OCI-LY7 (cell line): ENCODE measurements around the gene PAXX. TPM values are rescaled to one million over a fixed set of nuclear protein-coding genes. Genes with fewer than 3 reads are reported as not detected.

Experiments used
- BruUV-seq: library from RNA; stranded (reverse); fragments of 400-500 nt; replicated peaks from 2 replicates; lab custom pipeline; 2021; lab: Mats Ljungman, UMichigan
- CTCF ChIA-PET: fragments of 300-600 bp; sonication (Branson Sonifier 250); formaldehyde crosslinking; loops from one replicate; lab custom pipeline; 2022; ENCODE audit warnings: antibody characterized with exemption; ENCODE audit not compliant: unreplicated experiment; lab: Charles Lee
- POLR2A ChIA-PET: fragments of 300-600 bp; sonication (Branson Sonifier 250); formaldehyde crosslinking; loops from one replicate; lab custom pipeline; 2022; ENCODE audit warnings: antibody characterized with exemption; lab: Charles Lee
- DNase-seq: peaks from one replicate; pipeline ENCODE4 v3.0.0-alpha.2; 2015; ENCODE audit warnings: low spot score
- H2AFZ ChIP-seq: fragments of 200-600 bp; sonication (generic), shearing (Covaris generic); 2 replicates; pipeline ENCODE4 v1.6.1; 2014; ENCODE audit warnings: mild to moderate bottlenecking, antibody characterized with exemption, low read length, moderate library complexity
- H3K27ac ChIP-seq: fragments of 200-600 bp; sonication (generic); 2 replicates; pipeline ENCODE4 v1.5.1; 2014; ENCODE audit warnings: mixed run types, low read depth, mild to moderate bottlenecking, moderate library complexity, low read length, inconsistent platforms; ENCODE audit not compliant: poor library complexity, severe bottlenecking
- H3K36me3 ChIP-seq: fragments of 200-600 bp; sonication (generic); 2 replicates; pipeline ENCODE4 v1.6.1; 2014; ENCODE audit warnings: mild to moderate bottlenecking, antibody characterized with exemption, low read length, moderate library complexity, mixed read lengths; ENCODE audit not compliant: insufficient read depth
- H3K4me1 ChIP-seq: fragments of 200-600 bp; sonication (generic); 2 replicates; pipeline ENCODE4 v1.5.1; 2014; ENCODE audit warnings: mild to moderate bottlenecking, low read length; ENCODE audit not compliant: insufficient read depth, poor library complexity, severe bottlenecking
- H3K4me2 ChIP-seq: fragments of 200-600 bp; sonication (generic); 2 replicates; pipeline ENCODE4 v1.6.1; 2014; ENCODE audit warnings: mild to moderate bottlenecking, low read length
- H3K4me3 ChIP-seq: fragments of 200-600 bp; sonication (generic); 2 replicates; pipeline ENCODE4 v1.5.1; 2014; ENCODE audit warnings: mild to moderate bottlenecking, low read depth, low read length; ENCODE audit not compliant: poor library complexity, severe bottlenecking
- H3K79me2 ChIP-seq: fragments of 200-600 bp; sonication (generic); 2 replicates; pipeline ENCODE4 v1.6.1; 2016; ENCODE audit warnings: low read depth, mild to moderate bottlenecking, low read length, moderate library complexity, mixed read lengths; ENCODE audit not compliant: insufficient read depth
- H3K9me2 ChIP-seq: fragments of 200-600 bp; sonication (generic); 2 replicates; pipeline ENCODE4 v1.6.1; 2016; ENCODE audit warnings: mild to moderate bottlenecking, low read length, mixed read lengths; ENCODE audit not compliant: insufficient read depth
- H3K9me3 ChIP-seq: fragments of 200-600 bp; sonication (generic); 2 replicates; pipeline ENCODE4 v1.6.1; 2014; ENCODE audit warnings: mild to moderate bottlenecking, mixed run types, low read length, mixed read lengths
- H4K20me1 ChIP-seq: fragments of 200-600 bp; sonication (generic); 2 replicates; pipeline ENCODE4 v1.6.1; 2014; ENCODE audit warnings: mild to moderate bottlenecking, antibody characterized with exemption, low read length, moderate library complexity, mixed read lengths; ENCODE audit not compliant: insufficient read depth
- CTCF ChIP-seq: fragments of 200-600 bp; sonication (generic); conservative IDR thresholded peaks from 2 replicates; pipeline ENCODE4 v1.5.1; 2014; ENCODE audit warnings: mild to moderate bottlenecking, antibody characterized with exemption, low read length, moderate library complexity, mixed read lengths
- EZH2phosphoT487 ChIP-seq: fragments of 200-600 bp; sonication (generic); IDR thresholded peaks from 2 replicates; pipeline ENCODE4 v1.6.1; 2018; ENCODE audit warnings: low read depth, borderline replicate concordance, mild to moderate bottlenecking, mixed run types, antibody characterized with exemption, low read length, moderate library complexity, mixed read lengths
- intact Hi-C: fragments of 100-400 bp; cut with micrococcal nuclease; formaldehyde crosslinking; loops from one replicate; pipeline ENCODE4 v1.10.0; 2022; ENCODE audit not compliant: unreplicated experiment
- total RNA-seq, 2 experiments: library from RNA; depleted of rRNA in 1 of 2; stranded (reverse); fragments of >200 nt in 1 of 2; shearing (Covaris generic) in 1 of 2; gene quantifications; 2 replicates each; pipeline ENCODE4 v1.2.3, GENCODE V29; 2014 to 2022

Gene PAXX
- total RNA-seq, 2 experiments from 2014 or later: 45.7 to 63.5 TPM

GRCh38 chr9:137040568-137040967, 48.3 kb downstream of the PAXX start:
- Histone ChIP-seq H4K20me1 (0 out of 2 replicates have a peak, but pooled peaks cover 3% of the 10 kb centered on the region), H2AFZ (no peak overlapping the region), H3K79me2 (no peaks in the 10 kb centered on the region), H3K4me2 (no peak overlapping the region), H3K9me2 (no peaks in the 10 kb centered on the region), H3K9me3 (no peaks in the 10 kb centered on the region), H3K4me1 (no peaks in the 10 kb centered on the region), H3K36me3 (no peaks in the 10 kb centered on the region), H3K27ac (no peak overlapping the region), H3K4me3 (no peak overlapping the region)
- intact Hi-C loops: no loop called here
- POLR2A ChIA-PET: no interaction called here
- CTCF ChIA-PET: no interaction called here
- TF ChIP-seq EZH2phosphoT487 (no peak), CTCF (no peak)
- DNase-seq: no peak
- BruUV-seq: no TSS peak

- CTCF ChIA-PET: no interaction called here
- intact Hi-C loops: no loop called here
- no peak overlapping the region for H3K4me2 ChIP-seq
- H3K9me3 ChIP-seq: no peaks in the 10 kb centered on the region
- no peaks in the 10 kb centered on the region for H3K9me2 ChIP-seq
- no peak for TF ChIP-seq EZH2phosphoT487
- TF ChIP-seq CTCF: no peak
- DNase-seq: no peak
- H2AFZ ChIP-seq: no peak overlapping the region
- no peaks in the 10 kb centered on the region for H3K36me3 ChIP-seq
- H3K4me1 ChIP-seq: peaks cover under 1% of the 10 kb centered on the region
- no TSS peak for BruUV-seq
- POLR2A ChIA-PET: no interaction called here
- H4K20me1 ChIP-seq: 0 out of 2 replicates have a peak, but pooled peaks cover 3% of the 10 kb centered on the region
- no peak overlapping the region for H3K27ac ChIP-seq
- no peak overlapping the region for H3K4me3 ChIP-seq
- H3K79me2 ChIP-seq: no peaks in the 10 kb centered on the region
Observed at GRCh38 chr9:137041124-137041523, 48.9 kb downstream of the PAXX start.

GRCh38 chr9:137042751-137043727, 50.8 kb downstream of the PAXX start:
- H3K4me1 ChIP-seq: peaks cover 4% of the 10 kb centered on the region
- H4K20me1 ChIP-seq: 0 out of 2 replicates have a peak, but pooled peaks cover 3% of the 10 kb centered on the region
- no peak overlapping the region for H2AFZ ChIP-seq
- ChIA-PET CTCF (interaction anchor here (1.1 kb wide), 1 partner anchor 7 kb away, joined by 3 read pairs; no protein-coding TSS in a partner anchor), POLR2A (no interaction called here)
- H3K36me3 ChIP-seq: no peaks in the 10 kb centered on the region
- intact Hi-C loops: no loop called here
- H3K27ac ChIP-seq: no peak overlapping the region
- no peaks in the 10 kb centered on the region for H3K79me2 ChIP-seq
- H3K4me2 ChIP-seq: no peak overlapping the region
- no peak for DNase-seq
- TF ChIP-seq CTCF: no peak
- TF ChIP-seq EZH2phosphoT487: no peak
- no TSS peak for BruUV-seq
- H3K9me3 ChIP-seq: no peaks in the 10 kb centered on the region
- H3K9me2 ChIP-seq: no peaks in the 10 kb centered on the region
- H3K4me3 ChIP-seq: no peak overlapping the region
